ENCODE data around the gene TSPAN18.

The TSPAN18 gene

DNA sequence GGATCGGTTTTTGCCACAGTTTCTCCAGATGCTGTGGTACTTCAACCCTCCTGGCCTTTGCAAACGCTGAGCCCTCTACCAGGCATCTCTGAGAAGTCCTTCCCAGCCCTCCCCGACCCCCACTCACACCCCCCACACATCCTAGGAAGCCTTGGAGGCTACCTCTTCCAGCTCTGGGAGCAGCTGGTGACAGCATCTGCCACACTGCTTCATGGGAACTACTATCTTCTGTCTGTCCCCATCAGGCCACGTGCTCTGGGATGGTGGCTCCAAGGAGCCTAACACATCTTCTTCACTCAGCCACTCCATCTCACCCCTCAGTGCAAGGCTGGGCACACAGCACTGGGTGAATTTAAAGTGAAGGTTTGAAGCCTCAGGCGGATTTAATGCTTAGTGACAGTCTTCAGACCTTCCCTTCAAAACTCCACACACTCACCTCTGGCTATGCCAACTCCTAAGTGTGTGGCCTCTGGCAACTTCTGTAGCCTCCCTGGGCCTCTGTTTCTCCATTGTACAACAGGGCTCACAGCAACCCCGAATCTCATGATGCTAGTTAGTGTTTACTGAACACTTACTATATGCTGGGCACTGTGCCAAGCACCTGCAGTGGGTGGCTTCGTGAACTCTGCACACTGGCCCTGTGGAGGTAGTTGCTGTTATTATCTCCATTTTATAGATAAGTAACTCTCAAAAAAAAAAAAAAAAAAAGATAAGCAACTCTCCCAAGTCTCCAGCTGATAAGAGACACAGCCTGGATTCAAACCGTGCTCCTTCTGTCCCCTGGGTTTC lies 231.2 kb downstream of the TSPAN18 start:
- DNase-seq (ENCODE audit: low spot score): no peak

DNA sequence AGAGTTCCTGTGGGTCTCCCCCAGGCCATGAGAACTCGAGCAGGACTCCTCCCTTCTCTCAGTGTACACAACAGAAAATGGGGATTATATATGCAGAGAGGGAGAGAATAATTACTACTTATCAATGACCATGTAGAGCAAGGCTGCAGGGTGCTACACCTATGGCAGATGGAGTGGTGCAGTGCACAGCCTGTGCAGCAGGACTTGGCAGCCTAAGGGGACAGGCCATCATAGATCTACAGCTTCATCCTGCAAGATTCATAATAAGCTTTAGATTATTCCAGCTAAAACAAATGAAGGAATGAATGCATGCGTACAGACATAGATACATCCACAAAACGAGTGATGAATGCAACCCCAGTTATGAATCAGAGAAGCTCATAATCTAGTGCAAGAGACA lies 232.3 kb downstream of the TSPAN18 start:
- DNase-seq (ENCODE audit: low spot score): no peak

DNA sequence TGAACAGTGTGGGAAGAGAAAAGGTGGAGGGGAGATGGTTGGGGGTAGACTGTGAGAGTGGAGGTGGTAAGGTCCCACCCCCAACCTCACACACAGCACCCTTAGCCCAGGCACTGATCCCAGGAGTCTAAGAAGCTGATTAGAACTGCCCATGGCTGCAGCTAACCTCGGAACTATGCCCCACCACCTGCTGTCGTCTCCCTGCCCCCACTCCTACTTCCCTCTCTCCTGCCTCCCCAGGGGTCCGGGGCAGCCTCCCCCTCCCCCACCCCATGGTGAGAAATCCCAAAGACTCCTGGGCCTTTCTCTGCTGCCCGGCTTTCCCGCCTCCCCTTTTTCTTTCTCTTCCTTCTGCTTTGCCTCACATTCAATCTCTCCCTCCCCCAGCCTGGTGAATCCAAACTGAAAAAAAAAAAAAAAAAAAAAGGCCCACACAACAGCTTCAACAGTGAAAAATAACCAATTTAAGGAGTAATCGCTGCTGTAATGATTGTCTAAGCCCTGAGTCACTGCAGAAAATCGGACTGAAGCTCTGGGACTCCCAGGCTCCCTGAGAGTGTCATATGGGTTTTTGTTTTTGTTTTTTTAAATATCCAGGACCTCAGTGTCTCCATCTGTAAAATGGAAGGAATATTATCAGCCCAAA lies 233.6 kb downstream of the TSPAN18 start:
- DNase-seq (ENCODE audit: low spot score): no peak

DNA sequence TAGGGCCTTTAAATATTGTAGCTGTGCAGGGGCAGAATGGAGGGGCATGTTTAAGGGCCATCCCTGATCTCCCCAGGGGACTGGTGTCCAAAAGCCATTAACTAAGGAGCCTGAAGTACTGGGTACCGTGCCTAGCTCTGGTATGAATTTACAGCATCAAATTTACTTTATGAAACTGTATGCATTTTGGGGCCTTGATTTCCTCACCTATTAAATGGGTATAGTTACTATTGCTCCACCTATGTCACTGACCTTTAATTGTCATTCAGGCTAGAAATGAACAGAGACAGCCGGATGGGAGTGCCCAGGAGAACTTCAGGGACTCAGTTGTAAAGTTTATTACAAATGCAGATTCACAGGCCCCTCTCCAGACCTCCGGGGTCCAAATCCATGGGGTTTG lies 235.7 kb downstream of the TSPAN18 start:
- DNase-seq (ENCODE audit: low spot score): no peak

DNA sequence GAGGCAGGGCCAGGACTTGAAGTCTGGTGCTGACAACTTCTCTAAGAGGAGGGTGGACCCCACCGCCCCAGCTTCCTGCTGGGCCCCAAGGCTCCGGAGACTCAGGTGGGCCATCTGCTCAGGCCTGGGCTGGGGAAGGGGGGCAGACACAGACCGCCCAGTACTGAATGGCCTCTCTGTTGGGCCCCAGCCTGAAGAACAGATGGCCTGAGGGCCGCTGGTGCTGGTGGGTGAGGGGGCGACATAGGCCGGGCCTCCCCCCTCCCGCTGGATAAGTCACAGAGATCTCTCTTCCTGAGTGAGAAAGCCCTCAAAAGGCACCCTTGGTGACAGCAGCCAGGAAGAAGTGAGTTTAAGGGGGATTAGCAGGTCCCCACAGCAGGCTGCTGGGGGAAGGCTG lies 236.4 kb downstream of the TSPAN18 start:
- no peak for DNase-seq (ENCODE audit: low spot score)

DNA sequence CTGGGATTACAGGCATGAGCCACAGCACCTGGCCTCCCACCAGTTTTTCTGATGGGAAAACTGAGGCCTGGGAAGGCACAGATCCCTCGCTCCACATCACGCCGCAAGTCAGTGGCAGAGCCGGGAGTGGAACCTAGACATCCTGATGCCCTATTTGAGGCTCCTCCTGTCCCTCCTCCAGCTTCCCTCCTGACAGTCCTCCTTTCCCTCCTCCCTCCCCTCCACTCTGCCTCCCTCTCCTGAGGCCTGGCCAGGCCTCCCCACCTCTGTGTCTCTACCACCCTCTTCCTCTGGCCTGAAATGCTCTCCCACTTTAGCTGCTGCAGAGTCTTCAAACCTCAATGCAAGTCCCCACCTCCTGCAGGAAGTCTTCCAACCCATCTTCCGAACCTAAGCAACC lies 237.2 kb downstream of the TSPAN18 start:
- no peak for DNase-seq (ENCODE audit: low spot score)

DNA sequence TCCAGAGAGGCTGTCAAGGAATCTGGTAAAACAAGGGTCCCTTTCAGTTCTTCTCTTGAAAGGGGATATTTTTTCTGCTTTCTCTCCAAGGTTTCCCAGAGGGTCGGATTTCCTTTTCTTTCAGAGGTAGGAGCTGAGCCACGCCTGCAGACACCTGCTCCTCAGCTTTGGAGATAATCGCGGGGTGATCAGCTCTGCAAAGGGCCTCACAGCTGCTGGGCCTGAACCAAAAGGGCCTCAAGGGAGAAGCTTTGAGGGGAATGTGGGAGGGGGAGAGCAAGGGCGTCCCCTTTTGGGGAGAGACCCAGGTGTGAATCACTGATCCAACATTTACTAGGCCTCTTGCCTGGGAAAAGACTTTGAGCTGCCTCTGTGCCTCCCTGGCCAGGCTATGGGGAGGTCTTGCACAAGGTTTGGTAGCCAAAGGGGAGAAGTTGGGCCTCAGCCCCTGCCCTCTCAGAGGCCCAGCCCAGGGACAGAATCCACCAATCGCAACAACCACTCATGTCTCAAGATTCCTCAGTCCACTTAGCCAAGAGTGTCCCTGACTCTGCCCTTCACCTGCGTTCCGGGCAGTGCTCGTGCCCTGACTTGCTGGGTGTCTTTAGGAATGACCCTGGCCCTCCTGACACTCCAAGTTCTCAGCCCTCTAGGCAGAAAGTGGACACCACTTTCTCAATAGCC lies 237.9 kb downstream of the TSPAN18 start:
- no peak for DNase-seq (ENCODE audit: low spot score)

DNA sequence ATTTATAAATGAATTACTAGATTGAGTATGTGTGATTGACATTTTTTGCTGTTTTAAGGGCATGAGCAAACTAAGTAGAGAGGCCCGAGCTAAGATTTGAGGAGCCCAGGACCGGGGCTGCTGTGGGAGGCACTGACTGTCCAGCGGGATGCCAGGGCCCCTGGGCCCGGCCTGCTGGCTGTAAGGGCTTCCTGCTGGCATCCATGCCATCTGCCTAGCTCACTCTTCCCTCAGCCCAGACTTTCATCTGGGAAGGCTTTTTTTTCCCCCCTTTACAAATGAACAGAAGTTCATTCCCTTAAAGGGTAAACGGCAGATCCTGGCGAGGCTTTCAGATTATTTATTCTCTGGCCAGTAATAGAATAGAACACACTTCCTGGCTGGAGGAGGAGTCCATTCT lies 239.9 kb downstream of the TSPAN18 start:
- DNase-seq (ENCODE audit: low spot score): no peak

DNA sequence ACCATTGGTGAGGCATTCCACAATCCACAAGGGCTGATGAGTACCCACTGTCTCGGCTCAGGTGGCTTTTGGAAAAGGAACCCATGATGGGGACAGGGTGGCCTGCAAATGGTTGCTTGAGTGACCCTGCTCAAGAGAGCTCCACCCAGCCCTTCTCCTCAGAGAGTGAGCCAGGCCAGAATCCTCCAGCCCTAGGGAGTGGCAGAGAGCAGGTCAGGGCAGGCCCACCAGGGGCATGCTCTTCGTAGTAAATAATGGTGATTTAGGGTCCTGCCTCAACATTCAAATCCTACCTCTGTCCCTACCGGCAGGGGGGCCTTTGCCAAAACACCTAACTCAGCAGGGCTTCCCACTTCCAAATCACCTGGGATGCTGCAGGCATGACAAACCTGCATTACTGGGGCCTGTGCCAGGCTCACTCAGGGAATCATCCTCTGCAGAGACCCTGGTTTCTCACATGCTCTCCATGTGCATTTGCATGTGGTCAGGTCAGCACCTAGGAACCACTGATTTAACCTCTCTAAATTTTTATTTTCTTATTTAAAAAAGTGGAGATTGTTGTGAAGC lies 241.3 kb downstream of the TSPAN18 start:
- no peak for DNase-seq (ENCODE audit: low spot score)

DNA sequence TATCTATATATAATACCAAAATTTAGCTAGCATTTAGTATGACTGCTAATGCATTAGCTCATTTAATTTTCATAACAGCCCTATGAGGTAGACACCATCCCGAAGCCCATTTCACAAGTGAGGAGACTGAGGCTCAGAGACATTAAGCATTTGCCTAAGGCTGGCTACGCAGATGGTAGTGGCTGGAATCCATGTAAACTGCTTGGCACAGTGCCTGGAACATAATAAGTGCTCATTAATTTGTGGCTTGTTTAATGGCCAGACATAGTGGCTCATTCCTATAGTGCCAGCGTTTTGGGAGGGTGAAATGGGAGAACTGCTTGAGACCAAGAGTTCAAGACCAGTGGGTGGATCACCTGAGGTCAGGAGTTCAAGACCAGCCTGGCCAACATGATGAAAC lies 241.7 kb downstream of the TSPAN18 start:
- no peak for DNase-seq (ENCODE audit: low spot score)

DNA sequence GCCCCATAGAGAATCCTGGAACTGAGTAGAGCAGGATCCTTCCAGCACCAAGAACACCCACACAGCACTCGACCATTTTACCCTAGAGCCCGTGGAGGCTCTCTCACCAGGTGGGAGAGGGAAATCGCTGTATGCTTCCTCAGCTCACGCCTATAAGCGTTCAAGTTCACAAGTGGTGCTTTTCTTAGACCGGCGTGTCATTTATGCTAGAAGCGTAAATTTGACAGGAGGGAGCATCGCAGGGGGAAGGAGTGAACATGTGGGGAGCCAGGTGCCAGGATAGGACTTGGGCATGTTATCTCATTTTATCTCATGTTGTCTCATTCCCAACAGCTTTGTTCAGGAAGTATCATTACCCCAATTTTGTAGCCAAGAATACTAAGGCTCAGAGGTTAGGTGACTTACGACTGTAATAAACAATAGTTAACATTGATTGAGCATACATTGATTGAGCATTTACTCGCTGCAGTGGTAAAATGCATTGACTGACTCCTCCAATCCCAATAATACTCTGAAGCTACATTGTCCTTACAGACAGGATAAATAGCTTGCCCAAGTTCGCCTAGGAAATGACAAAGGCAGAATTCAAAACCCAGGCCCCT lies 243.0 kb downstream of the TSPAN18 start:
- no peak for DNase-seq (ENCODE audit: low spot score)

DNA sequence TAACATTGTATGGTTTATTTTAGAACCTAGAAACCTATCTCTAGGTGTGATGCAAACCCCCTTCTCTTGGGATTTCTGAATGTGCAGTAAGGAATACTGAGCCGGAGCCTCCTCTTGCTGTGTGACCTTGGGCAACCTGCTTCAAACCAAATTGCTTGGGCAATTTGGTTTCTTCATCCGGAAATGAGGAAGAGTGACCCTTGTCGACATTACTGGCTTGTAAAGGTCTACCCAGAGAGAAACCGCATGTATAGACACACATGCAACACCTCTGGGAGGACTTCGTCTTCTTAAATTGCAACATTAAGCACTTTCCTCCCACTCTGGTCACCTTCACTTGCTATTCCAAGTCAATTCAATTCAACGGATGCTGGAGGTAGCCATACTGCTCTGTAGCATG lies 243.5 kb downstream of the TSPAN18 start:
- DNase-seq (ENCODE audit: low spot score): no peak

DNA sequence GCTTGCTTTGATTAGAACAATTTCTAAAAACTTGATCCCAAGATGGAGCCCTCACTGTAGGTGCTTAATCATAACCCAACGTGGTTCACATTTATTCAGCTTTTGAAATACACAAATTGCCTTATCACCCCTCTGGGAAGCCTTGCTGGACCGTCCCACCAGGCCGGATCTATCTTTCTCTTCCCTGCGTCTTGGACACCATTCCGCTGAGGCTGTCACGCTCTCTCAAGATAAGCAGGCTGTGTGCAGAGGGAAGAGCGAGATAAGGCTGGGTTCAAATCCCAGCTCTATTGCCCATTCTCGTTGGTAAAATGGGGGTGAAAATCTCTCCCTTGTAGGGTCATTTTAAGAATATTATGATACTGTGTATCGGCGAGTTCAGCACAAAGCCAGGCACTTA lies 244.4 kb downstream of the TSPAN18 start:
- DNase-seq (ENCODE audit: low spot score): no peak

DNA sequence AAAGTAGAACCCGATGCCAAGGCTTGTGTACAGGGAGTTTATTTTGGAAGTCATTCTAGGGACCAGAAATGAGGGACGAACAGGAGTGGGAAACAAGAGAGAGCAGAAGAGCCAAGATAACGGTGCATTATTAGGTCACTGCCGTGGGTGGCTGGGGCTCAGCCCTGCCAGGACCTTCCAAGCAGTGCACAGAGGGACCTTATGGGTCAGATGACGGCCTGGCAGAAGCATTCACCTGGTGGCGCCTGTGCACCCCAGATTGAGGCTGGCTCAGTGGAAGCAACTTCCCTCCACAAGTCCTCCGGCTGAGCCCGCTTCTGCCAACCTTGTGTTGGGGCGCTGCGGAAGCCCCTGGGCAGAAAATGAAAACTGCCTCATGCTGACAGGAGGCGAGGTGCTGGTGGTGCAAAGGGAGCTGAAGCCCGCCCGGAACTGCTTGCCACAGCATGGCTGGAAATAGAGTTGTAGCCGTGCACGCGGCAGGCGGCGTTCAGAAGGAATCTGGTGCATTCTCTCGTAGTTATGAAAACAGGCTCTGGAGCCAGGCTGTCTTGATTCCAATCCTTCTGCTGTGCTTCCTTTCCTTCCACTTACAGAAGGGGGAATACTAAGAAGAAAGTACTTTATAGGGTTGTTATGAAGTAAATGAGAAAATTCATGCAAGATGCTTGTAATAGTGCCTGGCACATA lies 246.1 kb downstream of the TSPAN18 start:
- DNase-seq (ENCODE audit: low spot score): no peak

DNA sequence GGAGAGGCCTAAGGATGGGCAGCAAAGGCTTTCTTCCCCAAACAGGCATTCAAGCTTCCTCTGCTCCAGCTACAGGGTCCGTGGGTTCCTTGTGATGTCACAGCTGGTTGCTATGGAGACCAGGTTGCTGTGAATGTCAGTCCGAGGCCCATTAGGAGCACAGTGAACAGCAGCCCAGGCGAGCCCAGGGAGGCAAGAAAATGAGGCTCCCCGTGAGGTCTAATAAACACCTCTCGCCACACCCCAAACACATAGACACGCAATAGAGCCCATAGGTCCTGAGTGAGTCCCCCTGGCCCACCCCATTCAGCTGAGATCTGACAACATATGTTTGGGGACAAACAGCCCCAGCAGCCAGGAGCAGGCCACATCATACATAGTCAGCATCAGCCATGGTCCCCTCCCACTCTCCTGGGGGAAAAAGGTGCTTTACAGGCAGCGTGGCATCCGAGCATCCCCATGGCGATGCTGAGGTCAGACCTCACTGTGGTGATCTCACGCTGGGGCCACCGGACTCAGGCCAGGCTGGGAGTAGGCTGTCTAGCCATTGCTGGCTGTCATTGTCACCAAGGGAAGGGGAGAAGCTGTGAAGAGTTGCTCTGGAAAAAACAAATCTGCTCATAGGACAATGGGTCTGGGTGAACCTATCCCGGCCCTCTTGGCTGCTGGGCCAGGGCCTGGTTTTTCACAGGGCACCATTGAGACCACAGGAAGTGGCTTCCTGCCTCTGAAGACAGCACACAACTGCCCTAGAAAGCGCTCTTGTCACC lies 247.1 kb downstream of the TSPAN18 start:
- no peak for DNase-seq (ENCODE audit: low spot score)

DNA sequence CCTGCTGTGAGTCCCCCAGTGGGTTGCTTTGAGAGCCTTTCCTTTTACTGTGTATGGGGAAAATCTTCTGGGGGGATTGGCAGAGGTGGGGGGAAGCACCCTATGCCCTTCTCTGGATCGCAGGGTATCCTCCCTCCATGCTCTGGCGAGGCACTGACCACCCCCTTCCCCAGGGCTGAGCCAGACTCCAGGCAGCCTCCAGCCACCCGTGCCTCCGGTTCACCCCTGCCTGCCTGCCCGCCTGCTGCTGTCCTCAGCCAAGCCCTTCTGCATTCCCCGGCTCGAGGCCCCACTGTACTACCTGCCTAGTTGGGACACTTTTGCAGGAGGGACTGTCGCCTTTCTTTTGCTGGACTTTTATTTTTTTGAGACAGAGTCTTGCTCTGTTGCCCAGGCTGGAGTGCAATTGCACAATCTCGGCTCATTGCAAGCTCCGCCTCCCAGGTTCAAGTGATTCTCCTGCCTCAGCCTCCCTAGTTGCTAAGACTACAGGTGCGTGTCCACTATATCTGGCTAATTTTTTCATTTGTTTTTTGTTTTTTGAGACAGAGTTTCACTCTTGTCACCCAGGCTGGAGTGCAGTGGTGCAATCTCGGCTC lies 247.7 kb downstream of the TSPAN18 start:
- DNase-seq (ENCODE audit: low spot score): no peak

DNA sequence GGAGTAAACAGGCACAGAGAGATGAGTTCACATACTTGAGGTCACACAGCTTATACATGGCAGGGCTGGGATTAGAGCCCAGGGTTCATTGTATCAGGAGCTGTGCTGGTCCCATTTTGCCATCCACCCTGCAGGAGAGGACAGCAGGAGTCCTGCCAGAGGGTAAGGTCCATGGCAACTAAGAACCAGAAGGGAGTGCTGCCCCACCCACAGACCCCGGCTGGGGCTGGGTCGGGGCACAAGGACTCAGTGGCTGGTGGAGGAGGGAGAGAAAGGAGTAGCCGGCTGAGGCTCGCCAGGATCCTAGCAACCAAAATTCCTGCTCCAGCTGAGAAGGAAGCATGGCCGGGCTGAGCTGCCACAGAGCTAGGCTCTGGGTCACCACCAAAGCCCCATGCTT lies 249.8 kb downstream of the TSPAN18 start:
- DNase-seq (ENCODE audit: low spot score): no peak

DNA sequence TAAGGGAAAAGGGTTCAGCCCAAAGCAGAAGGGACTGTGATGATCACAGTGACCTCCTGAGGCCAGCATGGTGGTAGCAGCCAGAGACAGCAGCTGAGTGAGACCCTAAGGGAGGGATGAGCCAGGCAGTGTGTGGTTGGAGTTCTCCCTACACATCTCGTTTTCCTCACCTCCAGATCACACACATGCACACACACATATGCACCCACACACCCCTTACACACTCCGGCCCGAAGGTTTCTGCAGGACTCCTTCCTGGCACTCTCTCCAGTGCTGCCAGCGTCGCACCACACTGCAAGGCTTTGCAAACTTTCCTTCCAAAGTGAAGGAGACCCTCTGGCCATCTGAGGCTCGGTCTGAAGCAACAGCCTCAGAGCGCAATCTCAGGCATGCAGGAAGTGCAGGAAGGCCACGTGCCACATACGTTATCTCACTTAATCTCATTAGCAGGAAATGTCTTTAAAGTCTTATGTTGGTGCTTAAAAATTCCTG lies 250.8 kb downstream of the TSPAN18 start:
- DNase-seq (ENCODE audit: low spot score): no peak

DNA sequence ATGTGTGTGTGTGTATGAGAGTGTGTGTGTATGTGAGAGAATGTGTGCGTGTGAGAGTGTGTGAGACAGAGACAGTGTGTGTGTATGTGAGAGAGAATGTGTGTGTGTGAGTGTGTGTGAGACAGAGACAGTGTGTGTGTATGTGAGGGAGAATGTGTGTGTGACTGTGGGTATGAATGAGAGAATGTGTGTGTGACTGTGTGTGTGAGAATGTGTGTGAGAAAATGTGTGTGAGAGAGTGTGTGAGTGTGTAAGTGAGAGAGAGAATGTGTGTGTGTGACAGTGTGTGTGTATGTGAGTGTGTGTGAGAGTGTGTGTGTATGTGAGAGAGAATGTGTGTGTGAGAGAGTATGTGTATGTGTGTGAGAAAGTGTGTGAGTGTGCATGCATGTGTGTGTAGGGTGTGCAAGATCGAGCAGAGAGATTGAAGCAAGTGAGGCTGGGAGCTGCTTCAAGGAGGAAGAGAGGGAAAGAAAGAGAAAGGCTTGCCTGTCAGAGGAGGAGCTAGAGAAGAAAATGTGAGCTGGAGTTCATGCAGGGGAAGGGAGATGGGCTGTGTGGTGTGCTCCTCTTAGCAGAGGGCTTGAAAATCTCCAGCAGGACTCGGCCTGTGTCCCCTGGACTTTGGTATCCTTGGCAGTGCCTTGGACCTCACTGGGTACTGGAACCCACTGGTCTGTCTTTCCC lies 251.7 kb downstream of the TSPAN18 start:
- no peak for DNase-seq (ENCODE audit: low spot score)

DNA sequence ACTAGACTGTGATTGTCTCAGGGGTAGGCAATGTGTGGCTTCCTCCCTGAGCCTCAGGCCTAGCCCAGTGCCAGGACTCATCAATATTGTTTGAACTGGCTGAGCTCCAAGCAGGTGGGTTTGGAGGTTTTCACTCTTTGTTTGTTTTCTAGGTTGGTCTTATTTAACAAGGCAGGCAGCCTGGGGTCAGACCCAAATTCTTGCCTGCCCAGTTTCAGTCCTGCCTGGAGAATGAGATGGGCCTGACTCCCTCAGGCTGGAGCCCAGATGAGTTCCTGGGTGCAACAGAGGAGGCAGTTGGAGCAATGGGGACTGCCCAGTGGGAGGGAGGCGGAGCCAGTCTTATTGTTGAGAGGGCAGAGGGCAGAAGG lies 252.2 kb downstream of the TSPAN18 start:
- no peak for DNase-seq (ENCODE audit: low spot score)

Measured in RKO (cell line).